ENCODE results near the gene GRID2.

DNA sequence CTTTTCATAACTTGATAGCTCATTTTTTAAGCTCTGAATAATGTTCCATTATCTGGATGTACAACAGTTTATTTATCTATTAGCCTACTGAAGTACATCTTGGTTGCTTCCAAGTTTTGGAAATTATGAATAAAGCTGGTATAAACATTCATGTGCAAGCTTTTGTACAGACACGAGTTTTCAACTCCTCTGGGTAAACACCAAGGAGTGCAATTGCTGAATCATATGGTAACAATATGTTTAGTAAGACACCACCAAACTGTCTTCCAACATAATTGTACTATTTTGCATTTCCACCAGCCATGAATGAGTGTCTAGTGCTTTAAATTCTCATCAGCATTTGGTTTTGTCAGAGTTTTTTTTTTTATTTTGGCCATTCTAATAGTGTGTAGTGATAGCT lies 1258.1 kb downstream of the GRID2 start:
- no peak for TF ChIP-seq POLR2A (IDR thresholded peaks at IDR 0.05; ENCODE audit: low read depth, low read length)
- TF ChIP-seq POLR2AphosphoS5 (IDR thresholded peaks at IDR 0.05; ENCODE audit: low read depth, low read length): no peak
- TF ChIP-seq SPI1 (IDR thresholded peaks at IDR 0.05; ENCODE audit: low read depth, low read length): no peak
- TF ChIP-seq TAF1 (IDR thresholded peaks at IDR 0.05; ENCODE audit: low read depth, low read length): no peak
- TF ChIP-seq PAX5 (IDR thresholded peaks at IDR 0.05; ENCODE audit: insufficient read depth, low read length, severe bottlenecking): no peak

All from GM12891 (cell line).